Measurements from ENCODE around the gene PLD3. TPM values are rescaled to one million over a fixed set of nuclear protein-coding genes. Genes with fewer than 3 reads are reported as not detected.

The PLD3 gene
- total and polyA plus RNA-seq, 2 donors (not counting 1 experiment from before 2014, with no cell fraction given) = 208 to 230 TPM

- H3K36me3 ChIP-seq (ENCODE audit: control insufficient read depth, insufficient read depth, low read length) = no peaks in the 10 kb centered on the region
- H3K27ac ChIP-seq (ENCODE audit: insufficient read depth, low read length) = no peak overlapping the region
- no peak overlapping the region for H2AFZ ChIP-seq (ENCODE audit: low read length)
- no peak overlapping the region for H3K4me3 ChIP-seq (replicated peaks in 1 of 4; ENCODE audit: control extremely low read depth in 1 of 4, insufficient read depth in 1 of 4, low read depth in 3 of 4, low read length in 4 of 4)
- H3K9ac ChIP-seq (ENCODE audit: insufficient read depth, low read length) = no peak overlapping the region
- no peaks in the 10 kb centered on the region for H3K4me1 ChIP-seq (ENCODE audit: control insufficient read depth, extremely low read depth, insufficient read depth, low read length)
- H4K20me1 ChIP-seq (ENCODE audit: control insufficient read depth, extremely low read depth, insufficient read depth, low read length) = no peaks in the 10 kb centered on the region
- no peaks in the 10 kb centered on the region for H3K79me2 ChIP-seq (ENCODE audit: control insufficient read depth, insufficient read depth, low read length)
- no peak for TF ChIP-seq EZH2 (IDR thresholded peaks at IDR 0.05; ENCODE audit: low read length, missing control alignments)
- TF ChIP-seq, protein P1, sequence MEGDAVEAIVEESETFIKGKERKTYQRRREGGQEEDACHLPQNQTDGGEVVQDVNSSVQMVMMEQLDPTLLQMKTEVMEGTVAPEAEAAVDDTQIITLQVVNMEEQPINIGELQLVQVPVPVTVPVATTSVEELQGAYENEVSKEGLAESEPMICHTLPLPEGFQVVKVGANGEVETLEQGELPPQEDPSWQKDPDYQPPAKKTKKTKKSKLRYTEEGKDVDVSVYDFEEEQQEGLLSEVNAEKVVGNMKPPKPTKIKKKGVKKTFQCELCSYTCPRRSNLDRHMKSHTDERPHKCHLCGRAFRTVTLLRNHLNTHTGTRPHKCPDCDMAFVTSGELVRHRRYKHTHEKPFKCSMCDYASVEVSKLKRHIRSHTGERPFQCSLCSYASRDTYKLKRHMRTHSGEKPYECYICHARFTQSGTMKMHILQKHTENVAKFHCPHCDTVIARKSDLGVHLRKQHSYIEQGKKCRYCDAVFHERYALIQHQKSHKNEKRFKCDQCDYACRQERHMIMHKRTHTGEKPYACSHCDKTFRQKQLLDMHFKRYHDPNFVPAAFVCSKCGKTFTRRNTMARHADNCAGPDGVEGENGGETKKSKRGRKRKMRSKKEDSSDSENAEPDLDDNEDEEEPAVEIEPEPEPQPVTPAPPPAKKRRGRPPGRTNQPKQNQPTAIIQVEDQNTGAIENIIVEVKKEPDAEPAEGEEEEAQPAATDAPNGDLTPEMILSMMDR (conservative IDR thresholded peaks at IDR 0.05 in 1 of 2, IDR thresholded peaks at IDR 0.05 in 1 of 2; ENCODE audit: low read depth in 1 of 2, low read length in 2 of 2) = no peak
- no peaks in the 10 kb centered on the region for H3K27me3 ChIP-seq (ENCODE audit: control insufficient read depth, insufficient read depth, low read length)
- no peak for DNase-seq (ENCODE audit: low read depth in 2 of 2)
- no peak overlapping the region for H3K4me2 ChIP-seq (ENCODE audit: extremely low read depth, insufficient read depth, low read length)
- H3K9me3 ChIP-seq (ENCODE audit: control insufficient read depth, insufficient read depth, low read depth, low read length) = no peaks in the 10 kb centered on the region
Observed at GRCh38 chr19:40313229-40313983, 35.1 kb upstream of the PLD3 start.

DNA sequence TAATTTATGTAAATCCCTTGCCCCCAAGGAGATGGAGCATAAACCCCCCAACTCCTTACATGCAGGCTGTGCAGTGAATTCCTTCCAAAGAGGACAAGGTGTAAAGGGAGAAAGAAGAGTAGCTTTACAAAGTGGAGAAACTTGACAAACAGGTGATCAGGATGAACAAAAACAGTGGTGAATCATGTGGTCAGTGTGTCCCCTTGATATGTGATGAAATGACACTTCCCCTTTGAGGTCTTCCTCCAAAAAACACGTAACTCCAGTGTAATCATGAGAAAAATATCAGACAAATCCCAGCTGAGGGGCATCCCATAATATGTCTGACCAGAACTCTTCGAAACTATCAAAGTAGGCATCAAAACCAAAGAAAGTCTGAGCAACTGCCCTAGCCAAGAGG, 33.8 kb upstream of the PLD3 start:
- Histone ChIP-seq H3K79me2 (ENCODE audit: control insufficient read depth, insufficient read depth, low read length) (no peaks in the 10 kb centered on the region), H3K4me1 (ENCODE audit: control insufficient read depth, extremely low read depth, insufficient read depth, low read length) (no peaks in the 10 kb centered on the region), H3K4me2 (ENCODE audit: extremely low read depth, insufficient read depth, low read length) (no peak overlapping the region)

GRCh38 chr19:40315812-40316470, 32.6 kb upstream of the PLD3 start:
- H3K27ac ChIP-seq (ENCODE audit: insufficient read depth, low read length) = no peak overlapping the region
- no peaks in the 10 kb centered on the region for H3K27me3 ChIP-seq (ENCODE audit: control insufficient read depth, insufficient read depth, low read length)
- H3K9me3 ChIP-seq (ENCODE audit: control insufficient read depth, insufficient read depth, low read depth, low read length) = no peaks in the 10 kb centered on the region
- no peak for DNase-seq (ENCODE audit: low read depth in 2 of 2)
- no peaks in the 10 kb centered on the region for H3K79me2 ChIP-seq (ENCODE audit: control insufficient read depth, insufficient read depth, low read length)
- peaks cover 6% of the 10 kb centered on the region for H3K36me3 ChIP-seq (ENCODE audit: control insufficient read depth, insufficient read depth, low read length)
- no peaks in the 10 kb centered on the region for H4K20me1 ChIP-seq (ENCODE audit: control insufficient read depth, extremely low read depth, insufficient read depth, low read length)
- TF ChIP-seq EZH2 (IDR thresholded peaks at IDR 0.05; ENCODE audit: low read length, missing control alignments) = no peak
- TF ChIP-seq, protein P1 (conservative IDR thresholded peaks at IDR 0.05 in 1 of 2, IDR thresholded peaks at IDR 0.05 in 1 of 2; ENCODE audit: low read depth in 1 of 2, low read length in 2 of 2) = no peak
- H3K9ac ChIP-seq (ENCODE audit: insufficient read depth, low read length) = no peak overlapping the region
- H3K4me2 ChIP-seq (ENCODE audit: extremely low read depth, insufficient read depth, low read length) = no peak overlapping the region
- H3K4me1 ChIP-seq (ENCODE audit: control insufficient read depth, extremely low read depth, insufficient read depth, low read length) = no peaks in the 10 kb centered on the region
- no peak overlapping the region for H2AFZ ChIP-seq (ENCODE audit: low read length)
- H3K4me3 ChIP-seq (replicated peaks in 1 of 4; ENCODE audit: control extremely low read depth in 1 of 4, insufficient read depth in 1 of 4, low read depth in 3 of 4, low read length in 4 of 4) = no peak overlapping the region

More for the DNA sequence above, 33.8 kb upstream of the PLD3 start:
- no peak for DNase-seq (ENCODE audit: low read depth in 2 of 2)
- no peak overlapping the region for H3K4me3 ChIP-seq (replicated peaks in 1 of 4; ENCODE audit: control extremely low read depth in 1 of 4, insufficient read depth in 1 of 4, low read depth in 3 of 4, low read length in 4 of 4)
- no peak overlapping the region for H3K9ac ChIP-seq (ENCODE audit: insufficient read depth, low read length)
- peaks cover under 1% of the 10 kb centered on the region for H3K36me3 ChIP-seq (ENCODE audit: control insufficient read depth, insufficient read depth, low read length)
- no peaks in the 10 kb centered on the region for H3K27me3 ChIP-seq (ENCODE audit: control insufficient read depth, insufficient read depth, low read length)
- H3K9me3 ChIP-seq (ENCODE audit: control insufficient read depth, insufficient read depth, low read depth, low read length) = no peaks in the 10 kb centered on the region
- no peak overlapping the region for H2AFZ ChIP-seq (ENCODE audit: low read length)
- TF ChIP-seq, protein P1 (conservative IDR thresholded peaks at IDR 0.05 in 1 of 2, IDR thresholded peaks at IDR 0.05 in 1 of 2; ENCODE audit: low read depth in 1 of 2, low read length in 2 of 2) = no peak
- no peak for TF ChIP-seq EZH2 (IDR thresholded peaks at IDR 0.05; ENCODE audit: low read length, missing control alignments)
- H3K27ac ChIP-seq (ENCODE audit: insufficient read depth, low read length) = no peak overlapping the region
- H4K20me1 ChIP-seq (ENCODE audit: control insufficient read depth, extremely low read depth, insufficient read depth, low read length) = no peaks in the 10 kb centered on the region

Measured in fibroblast of lung (primary cell).